Cortex of kidney (tissue), 1 donor: ENCODE measurements around the gene ICE1.
"Not testable (repeated sequence)": the region's sequence is repeated elsewhere in the genome, so short reads cannot be mapped to it uniquely, and the experiment has no call there.

Source experiments
- DNase-seq: peaks from one replicate; lab custom pipeline; 2025; lab: John Stamatoyannopoulos, UW

ICE1 gene

DNA sequence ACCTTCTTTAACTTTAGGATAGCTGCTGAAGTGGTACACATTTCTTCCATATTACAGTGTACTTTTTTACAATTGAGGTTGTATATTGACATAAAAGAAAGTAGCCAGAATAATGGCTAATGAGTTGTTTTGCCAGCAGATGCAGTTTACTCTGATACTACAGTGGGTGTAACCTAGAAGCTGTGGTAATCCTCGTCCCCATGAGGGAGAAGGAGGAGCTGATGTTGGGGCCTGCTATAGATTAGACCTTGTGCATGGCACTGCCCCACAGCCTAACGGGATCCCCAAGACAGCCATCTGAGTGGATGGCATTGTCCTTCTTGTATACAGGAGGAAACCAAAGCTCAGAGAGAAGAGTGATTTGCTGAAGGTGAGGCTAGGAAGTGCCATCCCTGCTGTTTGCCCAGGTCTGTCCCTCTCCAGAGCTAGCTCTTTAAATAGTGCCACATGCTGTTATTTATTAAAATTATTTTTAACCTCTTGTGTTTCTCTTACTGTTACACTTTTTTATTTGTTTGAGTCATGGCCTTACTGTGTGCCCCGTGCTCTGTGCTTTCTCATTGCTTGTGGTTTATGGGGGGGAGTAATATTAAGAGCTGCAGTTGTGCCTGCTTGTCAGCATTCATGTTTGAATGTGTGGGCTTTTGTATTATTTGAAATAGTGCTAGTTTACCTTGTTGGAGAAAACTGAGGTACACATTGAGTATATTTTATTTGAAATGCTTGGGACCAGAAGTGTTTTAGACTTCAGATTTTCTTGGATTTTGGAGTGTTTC lies 65.3 kb downstream of the ICE1 start:
- DNase-seq: no peak

DNA sequence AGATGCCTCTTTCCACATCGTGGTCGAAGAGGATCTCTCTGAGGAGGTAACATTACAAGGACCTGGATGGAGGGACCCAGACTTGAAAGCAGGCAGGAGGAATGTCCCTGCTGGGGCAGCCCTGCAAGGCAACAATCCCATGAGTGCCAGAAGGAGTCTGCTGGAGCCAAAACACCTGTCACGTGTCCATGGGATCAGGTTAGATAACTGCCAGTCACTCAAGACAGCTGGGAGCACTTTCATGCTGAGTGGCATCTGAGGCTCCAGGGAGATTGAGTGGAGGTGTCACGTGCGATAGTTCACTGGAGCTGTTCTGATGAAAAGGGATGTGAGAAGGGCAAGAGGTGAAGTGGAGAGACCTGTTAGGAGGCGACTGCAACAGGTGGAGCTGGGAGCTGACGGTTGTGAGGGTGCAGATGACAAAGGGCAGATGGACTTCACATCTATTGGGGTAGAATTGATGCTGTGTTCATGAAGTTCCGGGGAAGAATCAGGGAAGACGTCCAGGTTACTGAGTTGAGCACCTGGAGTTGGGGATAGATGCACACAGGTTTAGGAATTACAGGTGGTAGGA lies 68.4 kb downstream of the ICE1 start:
- no peak for DNase-seq

DNA sequence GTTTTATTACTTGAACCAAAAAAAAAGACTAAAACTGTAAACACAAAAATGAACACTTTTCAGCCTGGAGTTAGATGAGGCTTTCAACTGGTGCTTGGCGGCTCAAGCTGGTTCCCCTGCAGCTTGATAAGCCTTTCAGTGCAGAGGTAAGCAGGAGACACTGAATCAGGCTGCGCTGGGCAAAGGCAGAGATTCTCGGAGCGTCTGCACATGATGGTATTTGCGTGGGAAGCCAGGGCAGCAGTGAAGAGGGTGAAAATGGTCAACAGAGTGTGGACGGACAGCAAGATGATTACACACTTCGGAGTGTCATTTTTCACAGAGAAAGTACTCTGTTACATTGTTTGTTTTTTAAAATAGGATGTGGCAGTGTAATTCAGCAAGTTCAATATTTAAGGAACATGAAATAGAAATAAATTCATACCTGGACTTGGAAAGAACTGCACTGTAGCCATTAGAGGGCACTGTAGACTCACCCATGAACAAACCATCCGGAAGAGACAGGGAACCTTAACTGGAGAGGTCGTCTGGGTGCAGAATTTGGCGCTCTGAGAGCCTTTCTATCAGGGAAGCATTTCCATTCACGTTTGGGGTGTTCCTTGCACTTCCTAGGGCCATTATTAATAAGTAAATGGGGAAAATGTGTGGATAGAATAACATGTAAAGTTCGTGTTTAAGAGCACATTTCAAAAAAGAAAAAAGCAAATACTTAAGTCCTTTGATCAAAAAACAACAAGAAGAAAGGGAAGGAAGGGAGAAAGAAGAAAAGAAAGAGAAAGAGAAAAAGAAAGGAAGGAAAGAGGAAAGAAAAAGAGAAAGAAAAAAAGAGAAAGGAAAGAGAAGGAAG lies 69.8 kb downstream of the ICE1 start:
- DNase-seq: no peak

DNA sequence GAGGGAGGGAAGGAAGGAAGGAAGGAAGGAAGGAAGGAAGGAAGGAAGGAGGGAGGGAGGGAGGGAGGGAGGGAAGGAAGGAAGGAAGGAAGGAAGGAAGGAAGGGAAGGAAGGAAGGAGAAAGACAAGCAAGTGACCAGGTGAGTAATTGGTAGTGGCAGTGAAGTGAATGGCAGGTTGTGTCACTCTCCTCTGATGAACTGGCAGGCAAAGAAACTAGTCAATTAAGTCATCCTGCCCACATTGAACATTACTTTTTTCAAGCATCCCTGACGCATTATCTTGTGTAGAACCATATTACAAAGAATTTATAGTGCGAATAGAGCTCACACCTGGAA lies 70.4 kb downstream of the ICE1 start:
- DNase-seq: not testable (repeated sequence)

DNA sequence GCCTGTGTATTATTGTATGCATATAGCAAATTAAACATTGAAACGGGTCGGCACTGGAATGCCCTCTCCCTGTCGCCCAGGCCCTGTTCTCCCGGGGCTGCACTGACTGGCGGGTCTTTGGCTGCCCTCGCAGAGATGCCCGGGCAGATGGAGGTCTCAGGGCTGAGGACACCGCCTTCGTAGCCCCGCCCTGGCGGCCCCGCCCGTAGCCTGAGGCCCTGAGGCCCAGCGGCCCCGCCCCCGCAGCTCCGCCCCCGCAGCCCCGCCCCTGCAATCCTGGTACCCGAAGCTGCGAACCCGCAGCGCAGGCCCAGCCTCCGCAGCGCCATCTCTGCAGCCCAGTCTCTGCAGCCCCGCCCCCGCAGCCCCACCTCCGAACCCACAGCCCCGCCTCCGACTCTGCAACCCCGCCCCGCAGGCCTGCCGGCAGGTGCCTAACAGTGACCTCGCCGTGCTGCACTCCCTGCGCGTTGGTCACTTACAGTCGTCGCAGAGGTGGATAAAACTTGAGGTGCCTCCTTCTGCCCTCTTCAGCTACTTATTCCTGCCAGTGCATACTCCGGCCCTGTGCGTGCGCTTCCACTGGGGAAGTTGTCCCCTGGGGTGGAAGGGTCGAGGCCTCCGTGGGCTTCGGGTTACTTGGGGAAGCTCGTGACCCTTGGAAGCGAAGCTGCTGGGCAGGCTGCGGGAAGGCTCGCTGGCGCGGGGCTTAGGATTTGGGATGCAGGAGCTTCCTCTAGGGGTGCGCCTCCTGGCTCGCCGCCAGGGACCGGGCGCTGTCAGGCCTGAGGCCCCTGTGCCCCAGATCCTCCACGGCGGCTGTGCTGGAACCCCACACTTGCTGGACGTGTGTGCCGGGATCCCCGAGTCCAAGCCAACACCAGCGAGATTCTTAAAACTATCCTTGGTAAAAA lies 72.3 kb downstream of the ICE1 start:
- DNase-seq: no peak

DNA sequence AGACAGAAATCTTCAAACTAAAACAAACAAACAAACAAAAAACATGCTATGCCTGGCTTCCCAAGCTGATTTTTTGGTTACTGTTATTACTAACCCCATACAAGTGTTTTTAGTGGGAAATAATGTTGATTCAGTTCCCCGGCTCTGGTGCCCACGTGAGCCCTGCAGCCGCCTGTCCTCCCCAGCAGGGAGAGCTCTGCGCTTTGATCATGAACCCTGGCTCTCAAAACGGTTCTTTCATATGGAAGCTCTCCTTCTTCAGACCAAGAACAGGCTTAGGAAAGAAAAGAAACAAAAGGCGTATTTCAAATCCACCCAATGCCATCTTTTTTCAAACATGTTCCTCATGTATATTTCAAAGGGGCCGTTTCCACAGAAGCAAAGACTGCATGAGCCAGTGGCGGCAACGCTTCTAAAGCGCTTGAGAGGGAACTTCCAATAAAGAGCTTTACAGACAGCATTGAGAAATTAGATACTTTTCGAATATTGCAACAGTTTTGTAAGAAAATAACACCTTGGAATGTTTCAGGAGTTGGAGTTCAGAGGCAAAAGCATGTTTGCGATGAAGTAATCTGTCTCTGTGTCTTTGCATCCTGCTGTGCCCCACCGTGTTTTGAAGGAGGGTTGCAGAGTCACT lies 74.8 kb downstream of the ICE1 start:
- DNase-seq: no peak

DNA sequence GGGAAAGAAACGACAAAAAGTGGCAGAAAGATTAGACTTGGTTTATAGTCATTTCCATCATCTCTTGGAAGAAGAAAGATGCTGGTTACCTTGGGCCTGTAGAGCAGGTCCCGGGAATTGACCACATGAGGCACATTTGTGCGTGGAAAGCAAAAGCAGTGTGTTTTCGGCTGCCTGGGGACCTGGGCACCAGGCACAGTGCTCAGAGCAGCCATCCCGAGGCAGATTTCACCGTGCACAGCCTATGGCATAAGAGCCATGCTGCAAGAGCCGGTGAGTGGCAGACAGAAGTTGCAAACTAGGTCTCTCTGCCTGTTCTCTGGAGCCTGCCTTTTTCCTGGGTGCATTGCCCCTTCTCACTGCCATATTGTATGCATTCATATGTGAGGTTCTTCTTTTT lies 77.0 kb downstream of the ICE1 start:
- no peak for DNase-seq

DNA sequence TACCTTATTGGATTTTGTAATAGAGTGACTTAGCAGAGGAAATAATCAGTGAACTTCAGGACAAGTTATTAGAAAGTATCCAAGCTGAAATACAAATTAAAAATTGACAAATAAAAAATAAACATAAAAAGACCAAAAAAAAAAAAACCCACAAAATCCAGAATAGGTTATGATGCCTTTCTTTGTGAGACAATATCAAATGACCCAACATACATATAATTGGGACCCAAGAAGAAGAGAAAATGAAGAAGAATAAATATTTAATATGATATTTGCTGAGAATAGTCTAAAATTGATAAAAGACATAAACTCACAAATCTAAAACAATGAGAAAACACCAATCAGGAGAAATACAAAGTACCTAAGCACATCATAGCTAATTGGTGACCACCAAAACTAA lies 81.8 kb downstream of the ICE1 start:
- DNase-seq: no peak

DNA sequence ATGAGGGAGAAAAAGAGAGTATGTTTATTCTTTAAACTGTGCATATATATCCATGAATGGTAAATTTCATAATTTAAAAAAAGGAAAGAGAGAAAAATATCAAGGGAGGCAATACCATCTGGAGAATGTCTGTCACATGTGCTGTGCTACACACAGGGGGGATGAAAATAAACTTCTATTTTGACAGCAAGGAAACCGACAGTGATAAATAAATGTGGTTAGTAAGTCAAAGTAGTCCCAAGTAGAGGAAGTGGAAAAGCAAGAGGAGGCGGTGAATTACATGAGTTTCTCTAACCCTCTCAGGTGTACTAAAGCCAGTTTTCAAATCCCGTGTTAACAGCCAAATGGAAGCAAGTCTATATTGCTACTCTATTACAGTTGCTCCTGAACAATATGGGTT lies 83.3 kb downstream of the ICE1 start:
- DNase-seq: no peak

DNA sequence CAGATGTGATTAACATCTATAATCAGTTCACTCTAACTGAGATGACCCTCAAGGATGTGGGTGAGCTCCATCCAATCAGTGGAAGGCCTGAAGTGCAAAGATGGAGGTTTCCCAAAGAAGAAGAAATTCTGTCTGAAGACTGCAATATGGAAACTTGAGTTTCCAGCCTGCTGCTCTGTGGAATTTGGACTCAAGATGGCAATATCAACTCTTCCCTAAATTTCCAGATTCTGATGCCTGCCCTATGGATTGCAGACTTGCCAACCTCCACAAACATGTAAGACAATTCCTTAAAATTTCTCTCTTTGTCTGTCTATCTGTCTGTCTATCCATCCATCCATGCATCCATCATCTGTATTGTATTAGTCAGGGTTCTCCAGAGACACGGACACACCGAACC lies 85.9 kb downstream of the ICE1 start:
- DNase-seq: no peak

DNA sequence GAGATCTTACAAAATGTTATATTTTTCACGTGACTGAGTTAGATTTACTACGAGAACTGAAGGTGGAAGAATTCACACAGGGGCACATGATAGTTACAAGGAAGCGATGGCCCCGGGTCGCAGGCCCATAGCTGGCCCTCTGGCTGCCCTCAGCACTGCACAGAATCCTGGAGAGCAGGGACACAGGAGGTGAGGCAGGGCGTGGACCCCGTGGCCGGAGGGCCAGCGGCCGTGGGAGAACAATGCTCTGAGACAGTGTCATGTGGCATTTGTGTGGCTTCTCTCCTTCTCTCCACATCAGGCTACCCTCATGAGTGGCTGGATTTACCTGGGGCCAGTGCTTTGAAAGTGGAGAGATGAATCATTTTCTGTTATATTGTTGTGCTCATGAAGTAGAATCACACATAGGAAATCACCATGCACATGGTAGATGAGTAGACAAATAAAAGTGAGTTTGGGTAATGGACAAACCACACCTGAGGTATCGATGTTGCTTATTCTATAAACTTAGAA lies 89.5 kb downstream of the ICE1 start:
- no peak for DNase-seq

DNA sequence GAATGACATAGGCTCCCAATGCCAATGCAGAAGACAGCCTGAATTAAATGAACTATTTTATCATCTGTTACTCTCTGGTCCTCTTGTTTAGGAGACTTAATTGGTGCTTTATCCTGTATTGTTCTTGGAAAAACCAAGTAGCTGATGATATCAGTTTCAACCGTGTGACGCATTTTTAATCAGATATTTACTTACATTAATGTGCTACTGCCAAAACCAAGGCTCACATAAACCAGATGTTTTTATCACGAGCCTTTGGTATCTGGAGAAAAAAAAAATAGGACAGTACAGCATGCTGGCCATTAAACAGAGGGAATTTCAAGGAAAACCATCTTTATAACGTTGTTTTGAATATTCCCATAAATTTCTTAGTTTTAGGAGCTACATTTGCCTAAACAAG lies 90.1 kb downstream of the ICE1 start:
- no peak for DNase-seq

DNA sequence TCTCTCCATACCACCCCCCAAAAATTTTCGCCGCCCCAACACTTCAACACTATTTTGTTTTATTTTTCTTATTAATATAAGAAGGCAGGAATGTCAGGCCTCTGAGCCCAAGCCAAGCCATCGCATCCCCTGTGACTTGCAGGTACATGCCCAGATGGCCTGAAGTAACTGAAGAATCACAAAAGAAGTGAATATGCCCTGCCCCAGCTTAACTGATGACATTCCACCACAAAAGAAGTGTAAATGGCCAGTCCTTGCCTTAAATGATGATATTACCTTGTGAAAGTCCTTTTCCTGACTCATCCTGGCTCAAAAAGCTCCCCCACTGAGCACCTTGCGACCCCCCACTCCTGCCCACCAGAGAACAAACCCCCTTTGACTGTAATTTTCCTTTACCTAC lies 98.1 kb downstream of the ICE1 start:
- DNase-seq: not testable (repeated sequence)

DNA sequence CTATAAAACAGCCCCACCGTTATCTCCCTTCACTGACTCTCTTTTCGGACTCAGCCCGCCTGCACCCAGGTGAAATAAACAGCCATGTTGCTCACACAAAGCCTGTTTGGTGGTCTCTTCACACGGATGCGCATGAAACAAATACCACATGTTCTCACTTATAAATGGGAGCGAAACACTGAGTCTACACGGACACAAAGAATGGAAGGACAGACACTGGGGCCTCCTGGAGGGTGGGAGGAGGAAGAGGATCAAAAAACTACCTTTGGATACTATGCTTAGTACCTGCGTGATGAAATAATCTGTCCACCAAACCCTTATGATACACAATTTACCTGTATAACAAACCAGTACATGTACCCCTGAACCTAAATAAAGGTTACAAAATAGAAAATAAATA lies 98.6 kb downstream of the ICE1 start:
- DNase-seq: no peak

DNA sequence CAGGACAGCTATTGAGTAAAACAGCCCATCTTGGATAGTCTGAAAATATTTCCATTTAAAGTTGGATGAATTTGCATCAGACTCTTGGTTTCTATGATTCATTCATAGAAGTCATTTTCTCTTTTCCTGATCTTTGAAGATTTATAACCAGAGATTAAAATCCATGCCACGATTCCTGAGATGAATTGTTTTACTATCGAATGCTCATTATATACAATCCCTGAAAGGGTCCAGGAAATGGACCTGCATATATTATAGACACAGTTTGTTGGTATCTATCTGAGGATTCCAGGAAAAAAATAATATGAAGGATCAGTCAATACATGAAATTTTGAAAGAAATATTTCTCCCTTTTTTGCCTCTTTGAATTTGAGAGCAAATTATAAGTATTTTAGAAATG lies 99.0 kb downstream of the ICE1 start:
- no peak for DNase-seq

DNA sequence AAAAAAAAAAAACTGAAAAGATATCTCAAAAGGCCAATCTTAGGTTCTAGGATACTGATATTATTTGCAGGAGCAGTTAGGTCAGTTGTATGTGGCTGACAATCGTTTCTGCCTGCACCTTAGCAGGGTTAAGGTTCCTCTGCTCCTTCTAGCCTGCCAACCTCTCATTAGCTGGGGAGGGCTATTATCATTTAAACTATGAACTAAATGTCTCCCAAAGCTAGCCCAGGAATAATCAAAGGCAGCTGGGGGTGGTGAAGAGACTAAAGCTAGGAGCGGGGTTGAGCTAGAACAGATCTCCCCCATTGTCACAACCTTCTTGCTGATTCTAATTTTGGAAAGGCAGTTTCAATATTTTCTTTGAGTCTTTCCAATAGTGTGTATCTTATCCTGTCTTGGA lies 99.9 kb downstream of the ICE1 start:
- no peak for DNase-seq

DNA sequence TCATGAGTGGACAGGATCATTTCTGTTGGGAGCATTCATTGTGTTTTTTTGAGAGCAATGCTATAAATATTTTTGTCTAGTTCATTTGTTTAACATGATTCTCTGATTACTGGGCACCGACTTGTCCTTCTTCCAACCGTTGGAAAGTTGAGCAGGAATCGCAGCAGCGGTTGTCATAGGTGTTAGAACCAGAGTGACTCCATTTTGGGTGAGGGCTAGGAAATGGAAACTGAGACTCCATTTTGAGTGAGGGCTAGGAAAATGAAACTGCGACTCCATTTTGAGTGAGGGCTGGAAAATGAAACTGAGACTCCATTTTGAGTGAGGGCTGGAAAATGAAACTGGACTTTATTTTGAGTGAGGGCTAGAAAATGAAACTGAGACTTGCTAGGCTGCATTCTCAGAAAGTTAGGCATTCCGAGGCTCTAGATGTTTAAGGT lies 100.6 kb downstream of the ICE1 start:
- DNase-seq: no peak

DNA sequence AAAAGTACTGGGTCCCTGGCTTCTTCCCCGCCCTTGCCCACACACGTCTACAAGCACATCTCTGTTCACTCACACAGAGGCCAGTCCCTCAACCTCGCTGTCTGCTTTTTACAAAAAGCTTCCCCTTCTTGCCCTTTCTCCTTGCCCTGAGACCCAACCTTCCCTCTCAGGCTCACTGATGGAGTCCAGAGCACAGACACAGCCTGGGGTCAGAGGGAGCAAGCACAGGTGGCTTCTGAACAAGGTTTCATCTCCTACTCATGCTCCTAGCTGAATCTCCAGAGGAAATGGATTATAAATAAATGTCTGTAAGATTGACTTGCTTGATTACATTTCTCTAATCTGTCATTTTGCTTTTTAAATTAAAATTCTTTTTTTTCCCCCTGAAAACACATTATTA lies 101.8 kb downstream of the ICE1 start:
- no peak for DNase-seq

DNA sequence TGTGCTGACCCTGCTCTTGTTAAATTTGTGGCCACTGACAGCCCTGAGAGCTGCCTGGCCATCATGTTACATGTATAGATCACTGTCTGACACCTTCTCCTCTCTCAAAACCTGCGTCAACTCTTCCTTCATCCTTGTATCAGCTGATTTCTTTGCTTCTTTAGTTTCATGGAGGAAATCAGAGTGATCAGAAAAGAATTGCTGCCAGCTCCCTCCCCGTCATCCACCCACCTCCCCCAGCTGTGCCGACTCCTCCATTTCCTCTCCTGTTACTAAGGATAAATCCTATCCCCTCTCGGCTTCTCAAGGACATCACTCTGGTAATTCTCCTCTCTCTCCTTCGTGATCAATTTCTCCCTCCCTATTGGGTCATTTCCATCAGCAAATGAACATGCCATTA lies 108.9 kb downstream of the ICE1 start:
- no peak for DNase-seq

DNA sequence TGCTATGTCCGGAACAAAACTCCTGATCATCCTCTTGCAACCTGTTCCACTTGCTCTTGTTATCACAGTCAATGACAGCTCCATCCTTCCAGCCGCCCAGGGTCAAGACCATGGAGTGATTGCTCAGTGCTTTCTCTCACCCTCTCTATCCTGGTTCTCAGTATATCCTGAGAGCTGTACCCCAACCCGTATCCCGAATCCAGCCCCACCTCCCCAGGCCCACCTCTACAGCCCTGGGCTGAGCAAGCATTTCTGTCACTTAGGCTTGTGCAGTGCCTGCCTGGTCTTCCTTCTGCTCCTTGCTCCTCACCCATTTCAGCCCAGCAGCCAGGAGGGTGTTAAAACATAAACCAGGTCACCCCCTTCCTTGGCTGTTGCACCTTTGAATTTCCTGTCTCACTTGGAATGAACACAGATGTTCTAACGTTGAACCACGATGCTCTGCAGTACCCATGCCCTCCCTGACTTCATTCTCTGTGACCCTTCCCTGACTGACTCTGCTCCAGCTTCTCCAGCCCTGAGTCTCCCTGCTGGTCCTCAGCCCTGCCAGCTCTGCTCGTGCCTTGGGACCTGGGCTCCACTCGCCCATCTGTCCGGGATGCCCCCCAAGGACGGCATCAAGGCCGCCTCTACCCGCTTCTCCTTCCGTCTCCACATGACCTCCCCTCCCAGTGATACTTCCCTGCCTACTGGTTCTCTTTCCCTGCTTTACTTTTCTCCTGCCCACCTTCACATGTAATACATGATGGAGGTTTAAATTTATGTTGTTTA lies 110.0 kb downstream of the ICE1 start:
- DNase-seq: no peak

DNA sequence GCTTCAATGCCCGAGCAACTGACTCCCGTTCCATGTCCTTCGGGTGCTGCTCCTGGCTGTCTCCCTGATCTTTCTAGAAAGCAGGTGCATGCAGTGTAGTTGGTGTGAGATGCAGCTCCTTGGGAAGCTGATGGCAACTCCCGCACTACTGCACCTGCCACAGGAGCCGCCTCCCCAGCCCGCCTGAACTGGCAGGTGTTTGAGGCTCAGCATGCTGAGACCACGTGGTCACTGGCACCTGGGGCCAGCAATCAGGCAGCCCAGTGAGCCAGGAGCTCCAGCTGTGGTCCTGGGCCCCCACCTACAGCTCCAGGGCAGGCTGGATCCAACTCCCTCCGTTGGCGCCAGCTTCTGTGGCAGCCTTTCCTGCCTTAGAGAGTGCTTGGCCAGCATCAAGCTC lies 111.5 kb downstream of the ICE1 start:
- DNase-seq: no peak
